Mucosa of descending colon (tissue), 3 donors: Measurements from ENCODE around the gene ACTN2. TPM values are rescaled to one million over a fixed set of nuclear protein-coding genes. Genes with fewer than 3 reads are reported as not detected.
A peak's percentile ranks its signal among the peaks of the same experiment; 100 is the strongest.

Experiments used
- ATAC-seq: fragments of 200-7000 bp; cut with Tn5 transposase; one replicate; pipeline ENCODE4 v1.9.1; 2020; ENCODE audit warnings: mild to moderate bottlenecking, moderate library complexity
- DNase-seq, 3 donors: peaks; one replicate each; pipeline ENCODE4 v3.0.0-alpha.2; 2020
- H3K36me3 ChIP-seq: fragments of 200-600 bp; one replicate; pipeline ENCODE4 v1.8.0; 2021; ENCODE audit warnings: low read depth, mild to moderate bottlenecking
- H3K4me1 ChIP-seq: fragments of 200-600 bp; one replicate; pipeline ENCODE4 v1.8.0; 2021; ENCODE audit warnings: low read depth, mild to moderate bottlenecking
- H3K4me3 ChIP-seq: fragments of 200-600 bp; one replicate; pipeline ENCODE4 v1.8.0; 2021; ENCODE audit warnings: mild to moderate bottlenecking
- H3K9me3 ChIP-seq: fragments of 200-600 bp; one replicate; pipeline ENCODE4 v1.8.0; 2021; ENCODE audit warnings: mild to moderate bottlenecking
- CTCF ChIP-seq: fragments of 200-600 bp; IDR thresholded peaks from one replicate; pipeline ENCODE4 v1.8.0; 2022; ENCODE audit warnings: antibody characterized with exemption, mild to moderate bottlenecking
- intact Hi-C, 2 donors: fragments of 100-400 bp; cut with DNase I in 1 of 2; cut with micrococcal nuclease in 1 of 2; formaldehyde crosslinking; loops; one replicate each; pipeline versions ENCODE4 v1.11.0 to v1.11.1; 2022; cut with DNase I, micrococcal nuclease
- total RNA-seq, 3 donors: library from RNA; stranded (reverse); fragmentation: NEBNext Ultra II Directional in 2 of 3; extraction: Animal tissue kit (Norgen Biotek cat#: 25700) in 2 of 3; gene quantifications; one replicate each; pipeline versions ENCODE4 v1.2.1 to v1.2.4, GENCODE V29; 2021 to 2023
- donor health status: DM: no; HTN: no; CAD: no; lungs with moderate emphysema.
- donor health status: DM: no; HTN: no; CAD: no.
- donor health status: DM: no; HTN: yes; CAD: no.

Gene ACTN2
- total RNA-seq, 3 donors from 2014 or later: 0.35 to 1.3 (median 0.60) TPM

DNA sequence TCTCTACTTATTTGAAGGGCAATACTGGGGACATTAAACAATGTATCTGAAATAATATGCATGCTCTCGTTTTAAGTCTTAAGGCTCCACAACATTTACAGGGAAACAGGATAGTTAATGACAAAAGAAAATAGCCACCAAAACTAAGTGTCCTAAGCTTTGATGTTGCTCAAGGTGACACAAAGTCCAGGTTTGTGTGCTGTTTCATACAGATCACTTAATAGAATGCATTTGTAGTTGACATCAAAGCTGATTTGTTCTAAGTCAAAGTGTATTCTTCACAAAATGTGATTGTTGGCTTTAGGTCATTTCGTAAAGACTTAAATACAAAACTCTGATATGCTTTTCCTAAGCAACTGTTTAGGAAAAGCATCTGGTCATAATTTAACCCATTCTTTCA is 71.3 kb downstream of the ACTN2 start:
- no peak for TF ChIP-seq CTCF
- Histone ChIP-seq H3K4me3 (no peak overlapping the region), H3K9me3 (no peaks in the 10 kb centered on the region), H3K36me3 (no peaks in the 10 kb centered on the region), H3K4me1 (no peaks in the 10 kb centered on the region)
- DNase-seq (no peak), ATAC-seq (no peak)
- intact Hi-C loops: no loop called here

DNA sequence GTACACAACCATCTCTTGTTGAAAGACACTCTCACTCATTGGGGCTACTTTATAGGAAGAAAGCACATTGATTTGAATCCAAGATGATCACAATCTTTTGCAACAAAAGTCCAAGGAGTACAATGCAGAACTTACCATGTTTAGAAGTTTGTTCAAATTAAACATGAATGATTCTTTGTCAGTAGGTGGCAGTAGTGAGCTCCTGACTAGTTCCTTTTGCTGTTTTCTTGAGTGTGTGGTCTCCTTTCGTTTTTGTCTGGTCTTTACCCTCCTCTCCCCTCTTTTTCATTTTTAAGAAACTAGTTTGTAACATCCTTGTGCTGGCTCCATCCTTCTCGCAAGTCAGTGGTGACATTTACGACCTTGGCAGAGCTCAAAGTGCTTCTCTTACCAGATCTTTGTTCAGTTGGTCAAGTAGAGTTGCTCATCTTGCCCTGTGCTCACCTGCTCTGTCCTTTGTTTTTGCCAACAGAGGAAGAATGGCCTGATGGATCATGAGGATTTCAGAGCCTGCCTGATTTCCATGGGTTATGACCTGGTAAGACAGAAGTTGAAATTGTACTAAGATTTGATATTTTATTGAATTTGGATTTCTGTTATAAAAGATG is 73.1 kb downstream of the ACTN2 start:
- Histone ChIP-seq H3K9me3 (no peaks in the 10 kb centered on the region), H3K4me1 (no peaks in the 10 kb centered on the region), H3K36me3 (no peaks in the 10 kb centered on the region), H3K4me3 (no peak overlapping the region)
- peak in 1 of 3 donors; percentile 25 for DNase-seq
- ATAC-seq: no peak
- intact Hi-C loops: no loop called here
- TF ChIP-seq CTCF: peak; percentile 33

DNA sequence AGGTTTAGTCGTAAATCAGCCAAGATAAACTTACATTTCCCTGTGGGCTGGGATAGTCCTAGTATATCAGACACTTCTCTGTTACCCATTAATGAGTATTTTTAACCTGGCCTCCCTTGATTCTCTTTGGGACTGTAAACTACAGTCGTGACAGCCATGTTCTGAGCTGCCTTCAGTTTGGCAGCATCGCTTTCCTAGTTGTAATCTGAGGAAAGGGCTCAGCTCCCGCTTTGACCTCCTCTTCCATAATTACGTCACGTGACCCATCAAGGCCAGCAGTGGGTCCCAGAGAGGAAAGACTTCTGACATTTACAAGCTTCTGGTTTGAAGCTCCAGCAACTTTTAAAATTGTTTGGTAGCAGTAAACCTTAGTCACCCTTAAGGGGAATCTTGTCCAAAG is 74.2 kb downstream of the ACTN2 start:
- no peaks in the 10 kb centered on the region for H3K4me1 ChIP-seq
- intact Hi-C loops: loop anchor here in 1 of 2 donors (10.0 kb wide), 1 partner anchor 634 kb away; no protein-coding TSS in a partner anchor
- no peak for TF ChIP-seq CTCF
- H3K4me3 ChIP-seq: no peak overlapping the region
- ATAC-seq (no peak), DNase-seq (no peak)
- no peaks in the 10 kb centered on the region for H3K9me3 ChIP-seq
- no peaks in the 10 kb centered on the region for H3K36me3 ChIP-seq

DNA sequence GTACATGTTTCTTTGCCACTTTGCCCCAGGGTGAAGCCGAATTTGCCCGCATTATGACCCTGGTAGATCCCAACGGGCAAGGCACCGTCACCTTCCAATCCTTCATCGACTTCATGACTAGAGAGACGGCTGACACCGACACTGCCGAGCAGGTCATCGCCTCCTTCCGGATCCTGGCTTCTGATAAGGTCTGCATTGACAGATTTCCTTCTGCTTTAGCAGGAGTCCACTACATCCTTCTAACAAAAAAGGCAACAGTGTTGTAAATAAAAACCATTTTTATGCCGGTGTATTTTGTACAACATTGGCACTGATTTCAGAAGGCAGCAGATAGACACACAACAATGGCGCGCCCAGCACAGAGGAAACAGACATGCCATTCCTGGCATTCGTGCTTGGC is 74.7 kb downstream of the ACTN2 start:
- DNase-seq (no peak), ATAC-seq (no peak)
- intact Hi-C loops: loop anchor here in 1 of 2 donors (10.0 kb wide), 1 partner anchor 634 kb away; no protein-coding TSS in a partner anchor
- Histone ChIP-seq H3K9me3 (no peaks in the 10 kb centered on the region), H3K4me3 (no peak overlapping the region), H3K36me3 (no peaks in the 10 kb centered on the region), H3K4me1 (no peaks in the 10 kb centered on the region)
- no peak for TF ChIP-seq CTCF

- Histone ChIP-seq H3K9me3 (no peaks in the 10 kb centered on the region), H3K4me3 (no peak overlapping the region), H3K36me3 (no peaks in the 10 kb centered on the region), H3K4me1 (no peaks in the 10 kb centered on the region)
- ATAC-seq (no peak), DNase-seq (no peak)
- intact Hi-C loops: loop anchor here in 1 of 2 donors (10.0 kb wide), 1 partner anchor 633 kb away; no protein-coding TSS in a partner anchor
- TF ChIP-seq CTCF: no peak
Observed at GRCh38 chr1:236761397-236762132, 75.3 kb downstream of the ACTN2 start.
